Astrocyte of the spinal cord (primary cell): ENCODE measurements around the gene PTTG1IP2.

Experiments
- DNase-seq: peaks from one replicate; pipeline ENCODE4 v3.0.0; 2011; ENCODE audit warnings: low read depth, low spot score
- H3K4me3 ChIP-seq: 2 replicates; pipeline ENCODE4 v1.5.1; 2011; ENCODE audit warnings: low read depth, mild to moderate bottlenecking, low read length, moderate library complexity
- in situ Hi-C: cut with HindIII; loops from 2 replicates; pipeline ENCODE4 v1.10.0; 2017; ENCODE audit warnings: low sequenced_read_pairs
- TF ChIP-seq, protein P1 (sequence below): IDR thresholded peaks from 2 replicates; pipeline ENCODE4 v1.5.1; 2012; ENCODE audit warnings: low read depth, mild to moderate bottlenecking, low read length, inconsistent platforms

PTTG1IP2 gene

DNA sequence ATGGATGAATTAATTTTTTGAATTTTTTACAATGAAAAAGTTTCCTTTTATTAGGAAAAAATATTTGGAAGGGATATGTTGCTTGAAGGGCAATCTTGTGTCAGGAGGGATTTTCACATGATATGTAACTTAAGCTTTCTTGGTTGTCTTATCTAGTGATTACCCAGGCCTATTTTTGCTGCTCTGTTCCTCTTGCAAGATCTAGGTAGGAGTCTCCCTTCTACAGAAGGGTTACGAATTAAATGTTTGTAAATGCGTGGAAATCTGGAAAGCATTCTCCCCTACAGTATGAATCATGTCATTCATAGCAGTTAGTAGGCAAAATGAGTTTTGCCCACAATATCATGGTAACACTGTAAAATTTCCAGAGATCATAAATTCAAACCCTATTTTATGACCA lies 69.0 kb downstream of the PTTG1IP2 start:
- in situ Hi-C loops: no loop called here
- DNase-seq: no peak
- TF ChIP-seq, protein P1, sequence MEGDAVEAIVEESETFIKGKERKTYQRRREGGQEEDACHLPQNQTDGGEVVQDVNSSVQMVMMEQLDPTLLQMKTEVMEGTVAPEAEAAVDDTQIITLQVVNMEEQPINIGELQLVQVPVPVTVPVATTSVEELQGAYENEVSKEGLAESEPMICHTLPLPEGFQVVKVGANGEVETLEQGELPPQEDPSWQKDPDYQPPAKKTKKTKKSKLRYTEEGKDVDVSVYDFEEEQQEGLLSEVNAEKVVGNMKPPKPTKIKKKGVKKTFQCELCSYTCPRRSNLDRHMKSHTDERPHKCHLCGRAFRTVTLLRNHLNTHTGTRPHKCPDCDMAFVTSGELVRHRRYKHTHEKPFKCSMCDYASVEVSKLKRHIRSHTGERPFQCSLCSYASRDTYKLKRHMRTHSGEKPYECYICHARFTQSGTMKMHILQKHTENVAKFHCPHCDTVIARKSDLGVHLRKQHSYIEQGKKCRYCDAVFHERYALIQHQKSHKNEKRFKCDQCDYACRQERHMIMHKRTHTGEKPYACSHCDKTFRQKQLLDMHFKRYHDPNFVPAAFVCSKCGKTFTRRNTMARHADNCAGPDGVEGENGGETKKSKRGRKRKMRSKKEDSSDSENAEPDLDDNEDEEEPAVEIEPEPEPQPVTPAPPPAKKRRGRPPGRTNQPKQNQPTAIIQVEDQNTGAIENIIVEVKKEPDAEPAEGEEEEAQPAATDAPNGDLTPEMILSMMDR: no peak
- H3K4me3 ChIP-seq: no peak overlapping the region

DNA sequence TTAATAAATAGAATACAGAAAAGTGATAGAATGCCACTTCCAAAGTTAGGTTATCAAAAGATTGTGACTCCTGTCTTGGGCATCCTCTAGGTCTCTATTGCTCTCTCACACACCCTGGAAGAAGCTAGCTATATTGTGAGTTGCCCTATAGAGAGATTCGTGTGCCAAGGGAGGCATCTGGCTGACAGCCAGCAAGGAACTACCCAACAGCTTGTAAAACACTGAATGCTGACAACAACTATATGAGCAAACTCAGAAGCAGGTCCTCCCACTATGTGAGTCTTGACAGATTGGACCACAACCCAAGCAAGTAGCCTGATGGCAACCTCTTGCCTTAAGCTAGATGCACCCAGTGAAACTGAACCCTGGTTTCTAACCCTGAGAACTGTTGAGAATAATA lies 71.0 kb downstream of the PTTG1IP2 start:
- TF ChIP-seq, protein P1: no peak
- H3K4me3 ChIP-seq: no peak overlapping the region
- in situ Hi-C loops: no loop called here
- no peak for DNase-seq

- in situ Hi-C loops: no loop called here
- no peak for DNase-seq
These were observed 81.6 kb downstream of the PTTG1IP2 start for GRCh38 chr7:90551036-90551435.

GRCh38 chr7:90552521-90552920 lies 83.1 kb downstream of the PTTG1IP2 start:
- TF ChIP-seq, protein P1: peak; percentile 18
- DNase-seq: peak; percentile 37
- in situ Hi-C loops: no loop called here
- H3K4me3 ChIP-seq: no peak overlapping the region

More at GRCh38 chr7:90551036-90551435, 81.6 kb downstream of the PTTG1IP2 start:
- H3K4me3 ChIP-seq: no peak overlapping the region
- TF ChIP-seq, protein P1: no peak

DNA sequence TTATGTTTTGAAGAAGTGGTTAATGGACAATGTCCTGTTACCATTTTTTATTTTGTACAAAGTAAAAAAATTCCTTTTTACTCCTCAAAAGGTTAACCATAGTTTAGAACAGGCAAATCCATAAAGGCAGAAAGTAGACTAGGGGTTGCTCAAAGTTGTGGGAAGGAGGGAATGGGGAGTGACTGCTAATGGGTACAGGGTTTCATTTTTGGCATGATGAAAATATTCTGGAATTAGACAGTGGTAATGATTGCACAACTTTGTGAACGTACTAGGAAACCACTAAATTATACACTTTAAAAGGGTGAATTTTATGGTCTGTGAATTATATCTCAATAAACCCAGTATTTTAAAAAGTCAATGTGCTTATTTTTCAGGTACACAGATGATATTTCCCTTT lies 91.3 kb downstream of the PTTG1IP2 start:
- TF ChIP-seq, protein P1: no peak
- peak; percentile 44 for DNase-seq
- no peak overlapping the region for H3K4me3 ChIP-seq
- in situ Hi-C loops: no loop called here
